Panc1 (cell line): ENCODE results near the gene NDUFA7. TPM values are rescaled to one million over a fixed set of nuclear protein-coding genes. Genes with fewer than 3 reads are reported as not detected.
"Not testable (repeated sequence)": the region's sequence is repeated elsewhere in the genome, so short reads cannot be mapped to it uniquely, and the experiment has no call there.

Experiments used
- ATAC-seq: fragments of 200-7000 bp; cut with Tn5 transposase; 2 replicates; pipeline ENCODE4 v1.9.1; 2020; ENCODE audit warnings: mild to moderate bottlenecking, moderate library complexity
- BruUV-seq: library from RNA; stranded (reverse); fragments of 400-500 nt; replicated peaks from 2 replicates; lab custom pipeline; 2021; lab: Mats Ljungman, UMichigan
- CTCF ChIA-PET: fragments of 300-600 bp; sonication (Branson Sonifier 250); formaldehyde crosslinking; loops from one replicate; lab custom pipeline; 2022; ENCODE audit warnings: antibody characterized with exemption; lab: Charles Lee
- POLR2A ChIA-PET: fragments of 300-600 bp; sonication (Branson Sonifier 250); formaldehyde crosslinking; loops from one replicate; lab custom pipeline; 2022; ENCODE audit warnings: antibody characterized with exemption; lab: Charles Lee
- DNase-seq: peaks from one replicate; pipeline ENCODE4 v3.0.0-alpha.2; 2010; ENCODE audit warnings: low read depth, low spot score
- H3K27ac ChIP-seq: 2 replicates; pipeline ENCODE4 v1.5.1; 2011; ENCODE audit warnings: mild to moderate bottlenecking, low read length, inconsistent platforms
- H3K27me3 ChIP-seq: fragments of 200-500 bp; sonication (Bioruptor generic); 2 replicates; pipeline ENCODE4 v1.6.0; 2014; ENCODE audit warnings: low read length, inconsistent platforms; ENCODE audit not compliant: control insufficient read depth, insufficient read depth
- H3K36me3 ChIP-seq: fragments of 200-500 bp; sonication (Bioruptor generic); 2 replicates; pipeline ENCODE4 v1.5.1; 2014; ENCODE audit warnings: inconsistent platforms, mild to moderate bottlenecking, low read length, moderate library complexity; ENCODE audit not compliant: control insufficient read depth, insufficient read depth
- H3K4me1 ChIP-seq: 2 replicates; pipeline ENCODE4 v1.5.1; 2011; ENCODE audit warnings: inconsistent platforms, mild to moderate bottlenecking, low read length, moderate library complexity; ENCODE audit not compliant: control insufficient read depth, insufficient read depth
- H3K4me3 ChIP-seq, 2 experiments: 2 replicates each; pipeline ENCODE4 v1.5.1; 2011 to 2012; ENCODE audit warnings: low read depth in 2 of 2, low read length in 2 of 2, mild to moderate bottlenecking in 2 of 2, inconsistent platforms in 1 of 2, moderate library complexity in 1 of 2
- H3K9me3 ChIP-seq: fragments of 200-500 bp; sonication (Bioruptor generic); 2 replicates; pipeline ENCODE4 v1.5.1; 2014; ENCODE audit warnings: low read depth, mild to moderate bottlenecking, inconsistent platforms, low read length, moderate library complexity; ENCODE audit not compliant: control insufficient read depth, insufficient read depth
- CTCF ChIP-seq: fragments of 450-650 bp; IDR thresholded peaks from 2 replicates; pipeline ENCODE4 v1.5.1; 2017; ENCODE audit warnings: mild to moderate bottlenecking
- POLR2AphosphoS5 ChIP-seq: IDR thresholded peaks from 2 replicates; pipeline ENCODE4 v1.6.1; 2012; ENCODE audit warnings: mild to moderate bottlenecking, low read depth, low read length, moderate library complexity
- REST ChIP-seq, 2 experiments: IDR thresholded peaks; 2 replicates each; pipeline ENCODE4 v1.6.1; 2011 to 2012; ENCODE audit warnings: low read depth in 2 of 2, control low read depth in 1 of 2, low read length in 1 of 2, mild to moderate bottlenecking in 1 of 2, moderate library complexity in 1 of 2; ENCODE audit not compliant: insufficient read depth in 1 of 2
- SIN3A ChIP-seq: IDR thresholded peaks from 2 replicates; pipeline ENCODE4 v1.6.1; 2012; ENCODE audit warnings: low read depth, mild to moderate bottlenecking, low read length, moderate library complexity, borderline replicate concordance; ENCODE audit not compliant: insufficient read depth
- TCF7L2 ChIP-seq: IDR thresholded peaks from 2 replicates; pipeline ENCODE4 v1.6.1; 2011; ENCODE audit warnings: mild to moderate bottlenecking, low read depth, low read length, inconsistent platforms
- in situ Hi-C: cut with HindIII; loops from 2 replicates; pipeline ENCODE4 v1.10.0; 2016; ENCODE audit warnings: low sequenced_read_pairs, low pct_unique_long_range_greater_than_20kb
- intact Hi-C: fragments of 100-400 bp; cut with micrococcal nuclease; formaldehyde crosslinking; loops from one replicate; pipeline ENCODE4 v1.10.0; 2022; ENCODE audit not compliant: unreplicated experiment
- total RNA-seq: library from RNA; stranded (reverse); gene quantifications from one replicate; pipeline ENCODE4 v1.2.1, GENCODE V29; 2021; ENCODE audit not compliant: unreplicated experiment

NDUFA7 gene
- total RNA-seq, 1 experiment from 2014 or later, result 36.8 TPM

- POLR2A ChIA-PET, result interaction anchor here (0.6 to 1.9 kb wide), 2 partner anchors 35 to 81 kb away, joined by 5 to 8 read pairs; partner anchors contain the start of gene RAB11B
These were observed 34.6 kb upstream of the NDUFA7 start for GRCh38 chr19:8355631-8356402.

GRCh38 chr19:8352845-8353244, 31.7 kb upstream of the NDUFA7 start:
- POLR2A ChIA-PET, ATAC-seq: not testable (repeated sequence)

More at GRCh38 chr19:8355631-8356402, 34.6 kb upstream of the NDUFA7 start:
- H3K36me3 ChIP-seq, result no peaks in the 10 kb centered on the region
- BruUV-seq, result no TSS peak
- in situ Hi-C loops, result no loop called here
- ATAC-seq (peak; percentile 89), DNase-seq (peak; percentile 88)
- 0 out of 2 replicates have a peak, but pooled peaks cover 4% of the 10 kb centered on the region for H3K4me1 ChIP-seq
- CTCF ChIA-PET, result interaction anchor here (1.3 kb wide), 1 partner anchor 57 kb away, joined by 3 read pairs; the partner anchor contains the start of gene MARCHF2
- no peak for TF ChIP-seq SIN3A
- no peak for TF ChIP-seq REST (IDR thresholded peaks at IDR 0.05; ENCODE audit: insufficient read depth in 1 of 2, low read depth in 2 of 2, low read length in 1 of 2)
- TF ChIP-seq CTCF, result no peak
- TF ChIP-seq TCF7L2, result 0 out of 2 replicates have a peak, but pooled peaks have one; percentile 30
- peak; percentile 46; the same call in 1 of the 2 replicates for TF ChIP-seq POLR2AphosphoS5
- H3K27me3 ChIP-seq, result no peaks in the 10 kb centered on the region
- intact Hi-C loops, result loop anchor here (10.0 kb wide), 1 partner anchor 99 kb away; no protein-coding TSS in a partner anchor
- no peaks in the 10 kb centered on the region for H3K9me3 ChIP-seq
- H3K27ac ChIP-seq, result peak overlapping the region; percentile 56
- no peak overlapping the region for H3K4me3 ChIP-seq

More at GRCh38 chr19:8352845-8353244, 31.7 kb upstream of the NDUFA7 start:
- H3K36me3 ChIP-seq, BruUV-seq, in situ Hi-C loops, H3K4me3 ChIP-seq, DNase-seq, H3K27ac ChIP-seq, H3K4me1 ChIP-seq, H3K9me3 ChIP-seq, H3K27me3 ChIP-seq: not testable (repeated sequence)
- intact Hi-C loops, result loop anchor here (10.0 kb wide), 1 partner anchor 102 kb away; no protein-coding TSS in a partner anchor
- CTCF ChIA-PET, result interaction anchor here (0.5 to 1.7 kb wide), 3 partner anchors 10 to 60 kb away, joined by 5 to 22 read pairs (median 5); partner anchors contain the start of genes KANK3 and MARCHF2
